NB4 (cell line): ENCODE measurements around the gene ZSCAN1.

Experiments
- CTCF ChIP-seq: IDR thresholded peaks from one replicate; pipeline ENCODE4 v1.5.1; 2012; ENCODE audit warnings: low read depth, low read length
- MAX ChIP-seq: IDR thresholded peaks from 2 replicates; pipeline ENCODE4 v1.6.1; 2011; ENCODE audit warnings: low read depth, low read length
- MYC ChIP-seq: IDR thresholded peaks from 2 replicates; pipeline ENCODE4 v1.6.1; 2011; ENCODE audit warnings: low read depth, low read length
- POLR2A ChIP-seq: IDR thresholded peaks from 2 replicates; pipeline ENCODE4 v1.6.1; 2011; ENCODE audit warnings: mild to moderate bottlenecking; ENCODE audit not compliant: insufficient read length; ENCODE audit errors: extremely low read depth

GRCh38 chr19:58035863-58036262 is 2.0 kb downstream of the ZSCAN1 start:
- TF ChIP-seq CTCF (no peak), MYC (no peak), POLR2A (no peak), MAX (no peak)
